DOHH2 (cell line): ENCODE data around the gene KNL1.

Experiments used
- EZH2phosphoT487 ChIP-seq: fragments of 200-600 bp; sonication (generic); IDR thresholded peaks from 2 replicates; pipeline ENCODE4 v1.6.1; 2017; ENCODE audit warnings: borderline replicate concordance, mild to moderate bottlenecking, antibody characterized with exemption, low read length, moderate library complexity, mixed read lengths
- TF ChIP-seq, protein P1 (sequence below): fragments of 200-600 bp; sonication (generic); IDR thresholded peaks from one replicate; pipeline ENCODE4 v1.5.1; 2014; ENCODE audit warnings: antibody characterized with exemption, mild to moderate bottlenecking, low read depth, low read length; ENCODE audit not compliant: poor library complexity, severe bottlenecking

DNA sequence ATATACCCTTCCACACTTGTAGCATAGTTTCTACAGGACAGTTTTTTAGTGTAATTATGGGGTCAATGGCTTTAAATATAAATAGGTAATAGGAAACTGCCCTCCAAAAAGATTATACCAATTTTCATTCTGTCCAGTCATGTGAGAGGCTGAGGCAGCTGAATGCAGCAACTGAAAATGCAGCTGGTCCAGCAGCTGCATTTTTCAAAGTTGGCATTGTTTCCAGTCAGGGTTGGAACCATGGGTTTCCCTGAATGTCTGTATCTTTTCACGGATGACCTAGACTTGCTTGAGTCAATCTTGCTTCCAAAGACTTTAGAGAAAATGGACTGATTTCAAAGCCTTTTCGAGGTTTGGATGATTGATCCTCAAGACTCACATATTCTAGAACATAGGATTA is 9.9 kb upstream of the KNL1 start:
- TF ChIP-seq, protein P1, sequence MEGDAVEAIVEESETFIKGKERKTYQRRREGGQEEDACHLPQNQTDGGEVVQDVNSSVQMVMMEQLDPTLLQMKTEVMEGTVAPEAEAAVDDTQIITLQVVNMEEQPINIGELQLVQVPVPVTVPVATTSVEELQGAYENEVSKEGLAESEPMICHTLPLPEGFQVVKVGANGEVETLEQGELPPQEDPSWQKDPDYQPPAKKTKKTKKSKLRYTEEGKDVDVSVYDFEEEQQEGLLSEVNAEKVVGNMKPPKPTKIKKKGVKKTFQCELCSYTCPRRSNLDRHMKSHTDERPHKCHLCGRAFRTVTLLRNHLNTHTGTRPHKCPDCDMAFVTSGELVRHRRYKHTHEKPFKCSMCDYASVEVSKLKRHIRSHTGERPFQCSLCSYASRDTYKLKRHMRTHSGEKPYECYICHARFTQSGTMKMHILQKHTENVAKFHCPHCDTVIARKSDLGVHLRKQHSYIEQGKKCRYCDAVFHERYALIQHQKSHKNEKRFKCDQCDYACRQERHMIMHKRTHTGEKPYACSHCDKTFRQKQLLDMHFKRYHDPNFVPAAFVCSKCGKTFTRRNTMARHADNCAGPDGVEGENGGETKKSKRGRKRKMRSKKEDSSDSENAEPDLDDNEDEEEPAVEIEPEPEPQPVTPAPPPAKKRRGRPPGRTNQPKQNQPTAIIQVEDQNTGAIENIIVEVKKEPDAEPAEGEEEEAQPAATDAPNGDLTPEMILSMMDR, result no peak
- TF ChIP-seq EZH2phosphoT487, result no peak
